Transverse colon (tissue), 3 donors: ENCODE data around the gene CDC6.

ENCODE experiments used
- EP300 ChIP-seq: sonication (generic); formaldehyde crosslinking; IDR thresholded peaks from one replicate; pipeline ENCODE4 v1.6.1; 2017; ENCODE audit warnings: antibody characterized with exemption, low read depth
- POLR2A ChIP-seq: fragments of 450-650 bp; IDR thresholded peaks from one replicate; pipeline ENCODE4 v1.6.1; 2016; ENCODE audit warnings: antibody characterized with exemption, mild to moderate bottlenecking, moderate library complexity
- TF ChIP-seq, protein P1 (sequence below), 5 experiments: fragments of 200-600 bp in 3 of 5; fragments of 450-650 bp in 2 of 5; sonication (generic) in 3 of 5; IDR thresholded peaks; 1 replicate in 2 of 5; 2 replicates in 3 of 5; pipeline ENCODE4 v1.5.1; 2016 to 2017; ENCODE audit warnings: antibody characterized with exemption in 5 of 5, inconsistent platforms in 3 of 5, mild to moderate bottlenecking in 2 of 5, moderate library complexity in 1 of 5

DNA sequence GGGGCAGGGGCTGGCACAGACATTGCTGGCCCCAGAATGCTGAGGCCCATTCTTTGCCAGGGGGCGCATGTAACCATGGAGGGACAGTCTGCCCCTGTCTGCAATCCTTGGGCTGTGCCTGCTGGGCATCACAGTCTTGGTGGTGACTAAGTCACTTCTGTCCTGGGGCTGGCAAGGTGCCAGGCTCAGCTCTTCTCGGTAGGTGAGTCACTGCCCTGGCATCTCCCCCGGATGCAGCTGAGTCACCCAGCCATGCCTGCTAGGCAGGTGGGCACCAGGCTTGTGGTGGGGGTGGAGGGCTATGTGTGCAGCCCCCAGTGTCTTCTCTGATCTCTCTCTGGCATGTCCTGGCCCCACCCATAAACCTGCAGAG is 26.9 kb downstream of the CDC6 start:
- TF ChIP-seq, protein P1, sequence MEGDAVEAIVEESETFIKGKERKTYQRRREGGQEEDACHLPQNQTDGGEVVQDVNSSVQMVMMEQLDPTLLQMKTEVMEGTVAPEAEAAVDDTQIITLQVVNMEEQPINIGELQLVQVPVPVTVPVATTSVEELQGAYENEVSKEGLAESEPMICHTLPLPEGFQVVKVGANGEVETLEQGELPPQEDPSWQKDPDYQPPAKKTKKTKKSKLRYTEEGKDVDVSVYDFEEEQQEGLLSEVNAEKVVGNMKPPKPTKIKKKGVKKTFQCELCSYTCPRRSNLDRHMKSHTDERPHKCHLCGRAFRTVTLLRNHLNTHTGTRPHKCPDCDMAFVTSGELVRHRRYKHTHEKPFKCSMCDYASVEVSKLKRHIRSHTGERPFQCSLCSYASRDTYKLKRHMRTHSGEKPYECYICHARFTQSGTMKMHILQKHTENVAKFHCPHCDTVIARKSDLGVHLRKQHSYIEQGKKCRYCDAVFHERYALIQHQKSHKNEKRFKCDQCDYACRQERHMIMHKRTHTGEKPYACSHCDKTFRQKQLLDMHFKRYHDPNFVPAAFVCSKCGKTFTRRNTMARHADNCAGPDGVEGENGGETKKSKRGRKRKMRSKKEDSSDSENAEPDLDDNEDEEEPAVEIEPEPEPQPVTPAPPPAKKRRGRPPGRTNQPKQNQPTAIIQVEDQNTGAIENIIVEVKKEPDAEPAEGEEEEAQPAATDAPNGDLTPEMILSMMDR (IDR thresholded peaks at IDR 0.05), result no peak
- TF ChIP-seq EP300 (no peak), POLR2A (no peak)
